MM.1S (cell line): ENCODE measurements around the gene MYH14.

Source experiments
- EZH2 ChIP-seq: fragments of 300-600 bp; sonication (generic); optimal IDR thresholded peaks from 2 replicates; pipeline ENCODE3; 2017; ENCODE audit warnings: low read depth, mild to moderate bottlenecking, antibody characterized with exemption, low read length, mixed read lengths
- EZH2phosphoT487 ChIP-seq: fragments of 300-600 bp; sonication (generic); IDR thresholded peaks from 2 replicates; pipeline ENCODE4 v1.6.1; 2018; ENCODE audit warnings: antibody characterized with exemption, low read length
- TF ChIP-seq, protein P1 (sequence below): fragments of 300-600 bp; sonication (generic); IDR thresholded peaks from 2 replicates; pipeline ENCODE4 v1.5.1; 2016; ENCODE audit warnings: antibody characterized with exemption, low read length, mixed read lengths

DNA sequence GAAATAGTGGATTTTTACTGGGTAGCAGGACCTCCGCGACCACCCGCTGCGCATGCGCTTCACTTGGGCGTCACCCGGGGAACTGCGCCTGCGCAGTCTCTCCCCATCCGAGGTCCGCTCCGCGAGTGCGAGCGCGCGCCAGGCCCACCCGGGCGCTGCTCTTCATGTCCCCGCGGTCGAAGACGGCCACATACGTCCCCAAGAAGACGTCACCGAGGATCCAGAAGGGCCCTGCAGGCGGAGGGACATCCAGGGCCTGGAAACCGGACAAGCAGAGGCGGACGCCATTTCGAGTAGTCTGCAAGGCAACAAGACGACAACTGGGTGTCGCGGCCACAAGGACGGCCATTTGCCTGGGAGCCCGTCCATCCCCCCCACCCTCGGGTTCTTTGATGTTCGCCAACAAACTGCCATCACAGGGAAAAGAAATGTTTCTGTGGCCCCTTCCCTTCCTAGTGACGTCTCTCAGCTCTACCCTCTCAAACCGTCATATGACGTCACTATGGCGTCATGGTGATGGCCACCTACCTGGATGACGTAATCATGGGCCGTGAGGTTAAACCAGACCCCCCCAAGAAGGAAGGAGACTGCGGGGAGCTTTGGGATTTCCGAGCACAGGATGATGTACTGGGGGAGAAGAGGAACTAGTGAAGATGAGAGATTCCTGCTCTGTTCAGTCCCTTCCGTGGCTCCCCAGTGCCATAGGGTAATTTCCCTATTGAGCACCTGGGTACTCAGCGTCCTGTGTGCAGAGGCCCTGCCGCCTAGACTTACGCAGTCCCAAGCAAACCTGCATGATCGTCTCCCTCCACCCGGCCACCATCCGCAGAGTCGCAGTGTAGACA is 155.3 kb downstream of the MYH14 start:
- TF ChIP-seq, protein P1, sequence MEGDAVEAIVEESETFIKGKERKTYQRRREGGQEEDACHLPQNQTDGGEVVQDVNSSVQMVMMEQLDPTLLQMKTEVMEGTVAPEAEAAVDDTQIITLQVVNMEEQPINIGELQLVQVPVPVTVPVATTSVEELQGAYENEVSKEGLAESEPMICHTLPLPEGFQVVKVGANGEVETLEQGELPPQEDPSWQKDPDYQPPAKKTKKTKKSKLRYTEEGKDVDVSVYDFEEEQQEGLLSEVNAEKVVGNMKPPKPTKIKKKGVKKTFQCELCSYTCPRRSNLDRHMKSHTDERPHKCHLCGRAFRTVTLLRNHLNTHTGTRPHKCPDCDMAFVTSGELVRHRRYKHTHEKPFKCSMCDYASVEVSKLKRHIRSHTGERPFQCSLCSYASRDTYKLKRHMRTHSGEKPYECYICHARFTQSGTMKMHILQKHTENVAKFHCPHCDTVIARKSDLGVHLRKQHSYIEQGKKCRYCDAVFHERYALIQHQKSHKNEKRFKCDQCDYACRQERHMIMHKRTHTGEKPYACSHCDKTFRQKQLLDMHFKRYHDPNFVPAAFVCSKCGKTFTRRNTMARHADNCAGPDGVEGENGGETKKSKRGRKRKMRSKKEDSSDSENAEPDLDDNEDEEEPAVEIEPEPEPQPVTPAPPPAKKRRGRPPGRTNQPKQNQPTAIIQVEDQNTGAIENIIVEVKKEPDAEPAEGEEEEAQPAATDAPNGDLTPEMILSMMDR = no peak
- TF ChIP-seq EZH2 (no peak), EZH2phosphoT487 (no peak)
